ENCODE measurements around the gene TMEM255A.

Gene TMEM255A

GRCh38 chrX:120309873-120310705 lies 1.2 kb downstream of the TMEM255A start:
- TF ChIP-seq CTCF (IDR thresholded peaks at IDR 0.05) = no peak
- DNase-seq = peak; percentile 27
- H3K4me1 Mint-ChIP-seq = peaks cover 23% of the 10 kb centered on the region
- no peak overlapping the region for H3K27ac Mint-ChIP-seq
- H3K36me3 Mint-ChIP-seq (ENCODE audit: low read depth) = no peaks in the 10 kb centered on the region
- peak overlapping the region; percentile 83 for H3K4me3 Mint-ChIP-seq
- peaks cover 92% of the 10 kb centered on the region for H3K27me3 Mint-ChIP-seq (ENCODE audit: low read depth, poor library complexity)
- H3K9me3 Mint-ChIP-seq = peaks cover 34% of the 10 kb centered on the region

GRCh38 chrX:120308959-120309872 lies 2.0 kb downstream of the TMEM255A start:
- peaks cover 34% of the 10 kb centered on the region for H3K9me3 Mint-ChIP-seq
- peaks cover 25% of the 10 kb centered on the region for H3K4me1 Mint-ChIP-seq
- H3K27me3 Mint-ChIP-seq (ENCODE audit: low read depth, poor library complexity) = peaks cover 87% of the 10 kb centered on the region
- no peak overlapping the region for H3K27ac Mint-ChIP-seq
- peak; percentile 29 for TF ChIP-seq CTCF (IDR thresholded peaks at IDR 0.05)
- DNase-seq = peak; percentile 56
- no peaks in the 10 kb centered on the region for H3K36me3 Mint-ChIP-seq (ENCODE audit: low read depth)
- H3K4me3 Mint-ChIP-seq = peak overlapping the region; percentile 83

GRCh38 chrX:120308558-120308957 lies 2.7 kb downstream of the TMEM255A start:
- TF ChIP-seq CTCF (IDR thresholded peaks at IDR 0.05) = peak; percentile 13
- Mint-ChIP-seq H3K36me3 (ENCODE audit: low read depth) (no peaks in the 10 kb centered on the region), H3K9me3 (peaks cover 34% of the 10 kb centered on the region), H3K4me1 (peaks cover 25% of the 10 kb centered on the region), H3K4me3 (peak overlapping the region; percentile 83), H3K27ac (no peak overlapping the region), H3K27me3 (ENCODE audit: low read depth, poor library complexity) (peaks cover 89% of the 10 kb centered on the region)
- DNase-seq = peak; percentile 56

- no peak for DNase-seq
- Mint-ChIP-seq H3K27me3 (ENCODE audit: low read depth, poor library complexity) (peaks cover 76% of the 10 kb centered on the region), H3K27ac (no peak overlapping the region), H3K36me3 (ENCODE audit: low read depth) (no peaks in the 10 kb centered on the region), H3K4me3 (no peak overlapping the region), H3K9me3 (peaks cover 29% of the 10 kb centered on the region), H3K4me1 (peaks cover 36% of the 10 kb centered on the region)
- TF ChIP-seq CTCF (IDR thresholded peaks at IDR 0.05) = no peak
These were observed 4.6 kb downstream of the TMEM255A start for GRCh38 chrX:120306630-120307029.

- Mint-ChIP-seq H3K4me1 (peaks cover 36% of the 10 kb centered on the region), H3K4me3 (no peak overlapping the region), H3K9me3 (peaks cover 29% of the 10 kb centered on the region), H3K27me3 (ENCODE audit: low read depth, poor library complexity) (peaks cover 73% of the 10 kb centered on the region), H3K36me3 (ENCODE audit: low read depth) (no peaks in the 10 kb centered on the region), H3K27ac (no peak overlapping the region)
- peak; percentile 20 for DNase-seq
- TF ChIP-seq CTCF (IDR thresholded peaks at IDR 0.05) = no peak
These were observed 5.6 kb downstream of the TMEM255A start for GRCh38 chrX:120305531-120306141.
